HL-60 (cell line): ENCODE results near the gene WFDC5.

Experiments used
- CTCF ChIP-seq: IDR thresholded peaks from one replicate; pipeline ENCODE4 v1.5.1; 2011; ENCODE audit warnings: low read length, control low read depth, inconsistent platforms; ENCODE audit not compliant: insufficient read depth
- GABPA ChIP-seq: IDR thresholded peaks from 2 replicates; pipeline ENCODE4 v1.6.1; 2012; ENCODE audit warnings: low read depth
- POLR2AphosphoS5 ChIP-seq: IDR thresholded peaks from 2 replicates; pipeline ENCODE4 v1.6.1; 2012; ENCODE audit warnings: low read depth
- REST ChIP-seq: IDR thresholded peaks from 2 replicates; pipeline ENCODE4 v1.6.1; 2012; ENCODE audit warnings: low read depth; ENCODE audit not compliant: insufficient replicate concordance
- SPI1 ChIP-seq: IDR thresholded peaks from 2 replicates; pipeline ENCODE4 v1.6.1; 2012; ENCODE audit warnings: low read depth, mild to moderate bottlenecking, borderline replicate concordance

GRCh38 chr20:45088247-45088646 is 26.7 kb downstream of the WFDC5 start:
- TF ChIP-seq CTCF, result no peak
- no peak for TF ChIP-seq GABPA
- TF ChIP-seq REST, result no peak
- no peak for TF ChIP-seq POLR2AphosphoS5
- TF ChIP-seq SPI1, result no peak
